Lung (tissue), 12 donors: ENCODE measurements around the gene KRT31. TPM values are rescaled to one million over a fixed set of nuclear protein-coding genes. Genes with fewer than 3 reads are reported as not detected.

Experiments used
- ATAC-seq: fragments of 200-7000 bp; cut with Tn5 transposase; one replicate; pipeline ENCODE4 v1.9.1; 2020; ENCODE audit warnings: moderate number of reproducible peaks; ENCODE audit not compliant: insufficient read depth, low FRiP score
- DNase-seq, 3 donors: peaks; one replicate each; pipeline ENCODE4 v3.0.0-alpha.2; 2013 to 2017
- H3K27ac ChIP-seq, 2 donors: one replicate each; pipeline ENCODE4 v1.5.1; 2013; ENCODE audit warnings: mild to moderate bottlenecking in 2 of 2, moderate library complexity in 2 of 2, control low read depth in 1 of 2, inconsistent platforms in 1 of 2, low read depth in 1 of 2, low read length in 1 of 2
- H3K27me3 ChIP-seq, 3 donors: one replicate each; pipeline ENCODE4 v1.5.1; 2013; ENCODE audit warnings: low read length in 2 of 3; ENCODE audit not compliant: control insufficient read depth in 3 of 3, insufficient read depth in 3 of 3
- H3K36me3 ChIP-seq, 4 donors: one replicate each; pipeline ENCODE4 v1.5.1; 2013; ENCODE audit warnings: low read length in 4 of 4, mild to moderate bottlenecking in 1 of 4, moderate library complexity in 1 of 4; ENCODE audit not compliant: control insufficient read depth in 4 of 4, insufficient read depth in 4 of 4
- H3K4me1 ChIP-seq, 5 donors: one replicate each; pipeline ENCODE4 v1.5.1; 2013; ENCODE audit warnings: low read length in 5 of 5, mild to moderate bottlenecking in 2 of 5, moderate library complexity in 1 of 5; ENCODE audit not compliant: control insufficient read depth in 5 of 5, insufficient read depth in 5 of 5
- H3K4me3 ChIP-seq: one replicate; pipeline ENCODE4 v1.5.1; 2013; ENCODE audit warnings: mild to moderate bottlenecking, control low read depth, moderate library complexity
- H3K9ac ChIP-seq, 2 donors: one replicate each; pipeline ENCODE4 v1.5.1; 2013; ENCODE audit warnings: low read length in 2 of 2, control low read depth in 1 of 2; ENCODE audit not compliant: insufficient read depth in 1 of 2
- H3K9me3 ChIP-seq, 4 donors: one replicate each; pipeline ENCODE4 v1.5.1; 2013; ENCODE audit warnings: low read length in 3 of 4, mild to moderate bottlenecking in 1 of 4, moderate library complexity in 1 of 4; ENCODE audit not compliant: control insufficient read depth in 4 of 4, insufficient read depth in 3 of 4
- CTCF ChIP-seq: IDR thresholded peaks from 2 replicates; pipeline ENCODE4 v1.5.1; 2012; ENCODE audit warnings: mild to moderate bottlenecking; ENCODE audit errors: control extremely low read depth, extremely low read depth
- WGBS, 2 donors: extraction: QIAGEN DNeasy Blood & Tissue Kit; methylation state at CpG; one replicate each; pipeline ENCODE4 v1.1.7; 2013; 5-methylcytosine and 5-hydroxymethylcytosine counted together
- polyA plus RNA-seq, 2 donors: library from polyadenylated mRNA; stranded (reverse); fragments of 200-250 nt; gene quantifications; one replicate each; pipeline ENCODE4 v1.2.1, GENCODE V29; 2013
- total RNA-seq, 2 donors: library from RNA; depleted of rRNA in 1 of 2; stranded (reverse); fragments of >200 nt in 1 of 2; gene quantifications; one replicate each; pipeline ENCODE4 v1.2.1, GENCODE V29; 2014 to 2021
- donor health status: control.
- donor health status: control.
- donor health status: Bipolar disorder and iron deficiency.
- donor health status: healthy.
- donor health status: DM: yes; HTN: yes; CAD: no.

Gene KRT31
- total and polyA plus RNA-seq, 4 donors, result 0.02 TPM; not detected in 3

GRCh38 chr17:41369023-41369422 lies 28.4 kb downstream of the KRT31 start:
- H3K9ac ChIP-seq, result no peak overlapping the region
- no peaks in the 10 kb centered on the region for H3K27me3 ChIP-seq
- WGBS, 2 donors, result 96 to 98% methylated on average over 2 of the region's 2 CpGs
- no peak for ATAC-seq
- H3K4me1 ChIP-seq, result no peaks in the 10 kb centered on the region
- no peaks in the 10 kb centered on the region for H3K9me3 ChIP-seq
- no peak for TF ChIP-seq CTCF
- no peak overlapping the region for H3K4me3 ChIP-seq
- H3K27ac ChIP-seq, result no peak overlapping the region
- DNase-seq, result no peak
- no peaks in the 10 kb centered on the region for H3K36me3 ChIP-seq

GRCh38 chr17:41367426-41368075 lies 29.9 kb downstream of the KRT31 start:
- Histone ChIP-seq H3K9me3 (no peaks in the 10 kb centered on the region), H3K27me3 (no peaks in the 10 kb centered on the region), H3K4me1 (no peaks in the 10 kb centered on the region), H3K9ac (no peak overlapping the region), H3K36me3 (no peaks in the 10 kb centered on the region), H3K4me3 (no peak overlapping the region), H3K27ac (no peak overlapping the region)
- no peak for DNase-seq
- 79 to 83% methylated on average over 10 of the region's 10 CpGs for WGBS, 2 donors
- ATAC-seq, result no peak
- no peak for TF ChIP-seq CTCF

GRCh38 chr17:41366070-41366469 lies 31.3 kb downstream of the KRT31 start:
- no peak overlapping the region for H3K27ac ChIP-seq
- no peak overlapping the region for H3K4me3 ChIP-seq
- TF ChIP-seq CTCF, result no peak
- no peaks in the 10 kb centered on the region for H3K4me1 ChIP-seq
- peaks cover 0 to 4% (median 0%) of the 10 kb centered on the region in 3 donors for H3K27me3 ChIP-seq
- ATAC-seq, result no peak
- no peak overlapping the region for H3K9ac ChIP-seq
- no peak for DNase-seq
- no peaks in the 10 kb centered on the region for H3K36me3 ChIP-seq
- peaks cover 0 to 2% (median 0%) of the 10 kb centered on the region in 4 donors for H3K9me3 ChIP-seq

- Histone ChIP-seq H3K4me1 (no peaks in the 10 kb centered on the region), H3K27ac (no peak overlapping the region), H3K4me3 (no peak overlapping the region), H3K27me3 (peaks cover 0 to 4% (median 0%) of the 10 kb centered on the region in 3 donors), H3K9me3 (peaks cover 0 to 4% (median 0%) of the 10 kb centered on the region in 4 donors), H3K9ac (no peak overlapping the region), H3K36me3 (no peaks in the 10 kb centered on the region)
- WGBS, 2 donors, result 88 to 91% methylated on average over 2 of the region's 2 CpGs
- TF ChIP-seq CTCF, result no peak
- ATAC-seq (no peak), DNase-seq (no peak)
Observed at GRCh38 chr17:41363881-41364280, 33.5 kb downstream of the KRT31 start.
